ENCODE measurements around the gene SLC13A2. TPM values are rescaled to one million over a fixed set of nuclear protein-coding genes. Genes with fewer than 3 reads are reported as not detected.

SLC13A2 gene
- total RNA-seq, 1 experiment from 2014 or later, result 0.57 TPM

DNA sequence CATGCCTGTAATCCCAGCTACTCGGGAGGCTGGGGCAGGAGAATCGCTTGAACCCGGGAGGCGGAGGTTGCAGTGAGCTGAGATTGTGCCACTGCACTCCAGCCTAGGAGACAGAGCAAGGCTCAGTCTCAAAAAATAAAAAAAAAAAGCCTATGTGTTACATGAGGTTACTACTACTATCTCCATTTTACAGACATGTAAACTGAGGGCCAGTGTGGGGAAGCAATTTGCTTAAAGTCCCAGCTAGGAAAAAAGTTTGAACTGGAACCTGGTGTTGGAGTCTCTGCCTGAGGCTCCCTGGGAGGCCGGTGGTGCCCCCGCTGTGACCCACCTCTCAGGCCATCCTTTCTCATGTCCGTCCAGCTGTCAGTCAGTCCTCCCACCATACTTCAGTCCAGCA is 4.5 kb downstream of the SLC13A2 start:
- no peaks in the 10 kb centered on the region for H3K27me3 Mint-ChIP-seq (ENCODE audit: insufficient read depth, unreplicated experiment)
- H3K9me3 ChIP-seq, result no peaks in the 10 kb centered on the region
- no peaks in the 10 kb centered on the region for H3K9me3 Mint-ChIP-seq (ENCODE audit: unreplicated experiment)
- CTCF ChIA-PET, result no interaction called here
- peaks cover 52% of the 10 kb centered on the region for H3K4me1 Mint-ChIP-seq (ENCODE audit: low read depth, unreplicated experiment)
- H3K4me3 Mint-ChIP-seq (ENCODE audit: unreplicated experiment), result no peak overlapping the region
- peak overlapping the region; percentile 5 for H3K27ac Mint-ChIP-seq (ENCODE audit: unreplicated experiment)
- no peaks in the 10 kb centered on the region for H3K36me3 Mint-ChIP-seq (ENCODE audit: insufficient read depth, unreplicated experiment)
- H3K27me3 ChIP-seq (replicated peaks; ENCODE audit: control insufficient read depth, insufficient read depth, low read length), result no peaks in the 10 kb centered on the region
- intact Hi-C loops (cut with micrococcal nuclease; ENCODE audit: unreplicated experiment), result no loop called here
- DNase-seq, result no peak
- no TSS peak for BruUV-seq (replicated peaks)
- TF ChIP-seq, protein P1, sequence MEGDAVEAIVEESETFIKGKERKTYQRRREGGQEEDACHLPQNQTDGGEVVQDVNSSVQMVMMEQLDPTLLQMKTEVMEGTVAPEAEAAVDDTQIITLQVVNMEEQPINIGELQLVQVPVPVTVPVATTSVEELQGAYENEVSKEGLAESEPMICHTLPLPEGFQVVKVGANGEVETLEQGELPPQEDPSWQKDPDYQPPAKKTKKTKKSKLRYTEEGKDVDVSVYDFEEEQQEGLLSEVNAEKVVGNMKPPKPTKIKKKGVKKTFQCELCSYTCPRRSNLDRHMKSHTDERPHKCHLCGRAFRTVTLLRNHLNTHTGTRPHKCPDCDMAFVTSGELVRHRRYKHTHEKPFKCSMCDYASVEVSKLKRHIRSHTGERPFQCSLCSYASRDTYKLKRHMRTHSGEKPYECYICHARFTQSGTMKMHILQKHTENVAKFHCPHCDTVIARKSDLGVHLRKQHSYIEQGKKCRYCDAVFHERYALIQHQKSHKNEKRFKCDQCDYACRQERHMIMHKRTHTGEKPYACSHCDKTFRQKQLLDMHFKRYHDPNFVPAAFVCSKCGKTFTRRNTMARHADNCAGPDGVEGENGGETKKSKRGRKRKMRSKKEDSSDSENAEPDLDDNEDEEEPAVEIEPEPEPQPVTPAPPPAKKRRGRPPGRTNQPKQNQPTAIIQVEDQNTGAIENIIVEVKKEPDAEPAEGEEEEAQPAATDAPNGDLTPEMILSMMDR (IDR thresholded peaks at IDR 0.05; ENCODE audit: insufficient read depth in 1 of 2, low read depth in 1 of 2, low read length in 1 of 2, severe bottlenecking in 1 of 2, unreplicated experiment in 1 of 2), result no peak
- H3K36me3 ChIP-seq (ENCODE audit: control insufficient read depth, insufficient read depth, low read length), result no peaks in the 10 kb centered on the region
- POLR2A ChIA-PET, result no interaction called here
- H3K4me3 ChIP-seq (ENCODE audit: low read depth, low read length), result no peak overlapping the region
- H3K4me1 ChIP-seq, result peaks cover 65% of the 10 kb centered on the region

DNA sequence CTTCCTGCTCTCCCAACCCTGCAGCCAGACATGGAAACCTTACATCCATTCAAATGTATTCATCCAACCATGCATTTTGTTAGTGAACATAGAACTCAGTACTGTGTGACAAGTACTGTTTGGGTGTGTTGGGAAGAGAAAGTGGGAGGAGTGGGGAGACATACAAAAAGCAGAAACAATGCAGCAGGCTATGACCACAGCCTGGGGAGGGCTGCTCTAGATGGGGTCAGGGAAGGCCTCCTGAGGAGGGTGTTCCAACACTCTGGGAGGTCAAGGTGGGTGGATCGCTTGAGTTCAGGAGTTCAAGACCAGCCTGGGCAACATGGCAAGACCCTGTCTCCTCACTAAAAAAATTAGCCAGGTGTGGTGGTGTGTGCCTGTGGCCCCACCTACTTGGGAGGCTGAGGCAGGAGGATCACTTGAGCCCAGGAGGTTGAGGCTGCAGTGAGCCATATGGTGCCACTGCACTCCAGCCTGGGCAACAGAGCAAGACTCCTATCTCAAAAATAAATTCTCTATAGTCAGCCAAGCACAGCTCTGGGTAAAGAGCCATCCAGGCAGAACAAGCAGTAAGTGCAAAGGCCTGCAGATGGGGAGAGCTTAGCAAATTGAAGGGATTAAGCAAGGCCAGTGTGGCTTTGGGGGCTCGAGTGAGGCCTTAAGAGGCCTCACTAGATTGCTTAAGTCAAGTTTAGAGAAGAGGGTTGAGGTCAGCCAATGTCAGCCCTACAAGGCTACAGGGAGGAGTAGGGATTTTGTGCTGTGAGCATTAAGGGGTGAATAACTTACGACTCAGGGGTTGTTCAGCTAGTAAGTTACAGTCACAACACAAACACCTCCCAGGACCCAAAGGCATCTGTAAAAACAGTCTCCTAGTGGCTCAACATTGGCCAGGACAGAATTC is 5.5 kb downstream of the SLC13A2 start:
- Histone ChIP-seq H3K27me3 (replicated peaks; ENCODE audit: control insufficient read depth, insufficient read depth, low read length) (no peaks in the 10 kb centered on the region), H3K4me3 (ENCODE audit: low read depth, low read length) (no peak overlapping the region), H3K4me1 (peaks cover 55% of the 10 kb centered on the region), H3K36me3 (ENCODE audit: control insufficient read depth, insufficient read depth, low read length) (no peaks in the 10 kb centered on the region), H3K9me3 (no peaks in the 10 kb centered on the region)
- ChIA-PET CTCF (no interaction called here), POLR2A (no interaction called here)
- no peak overlapping the region for H3K4me3 Mint-ChIP-seq (ENCODE audit: unreplicated experiment)
- intact Hi-C loops (cut with micrococcal nuclease; ENCODE audit: unreplicated experiment), result no loop called here
- no TSS peak for BruUV-seq (replicated peaks)
- DNase-seq, result no peak
- H3K36me3 Mint-ChIP-seq (ENCODE audit: insufficient read depth, unreplicated experiment), result no peaks in the 10 kb centered on the region
- H3K4me1 Mint-ChIP-seq (ENCODE audit: low read depth, unreplicated experiment), result peaks cover 48% of the 10 kb centered on the region
- no peaks in the 10 kb centered on the region for H3K27me3 Mint-ChIP-seq (ENCODE audit: insufficient read depth, unreplicated experiment)
- peak overlapping the region; percentile 5 for H3K27ac Mint-ChIP-seq (ENCODE audit: unreplicated experiment)
- TF ChIP-seq, protein P1 (IDR thresholded peaks at IDR 0.05; ENCODE audit: insufficient read depth in 1 of 2, low read depth in 1 of 2, low read length in 1 of 2, severe bottlenecking in 1 of 2, unreplicated experiment in 1 of 2), result no peak
- H3K9me3 Mint-ChIP-seq (ENCODE audit: unreplicated experiment), result no peaks in the 10 kb centered on the region

DNA sequence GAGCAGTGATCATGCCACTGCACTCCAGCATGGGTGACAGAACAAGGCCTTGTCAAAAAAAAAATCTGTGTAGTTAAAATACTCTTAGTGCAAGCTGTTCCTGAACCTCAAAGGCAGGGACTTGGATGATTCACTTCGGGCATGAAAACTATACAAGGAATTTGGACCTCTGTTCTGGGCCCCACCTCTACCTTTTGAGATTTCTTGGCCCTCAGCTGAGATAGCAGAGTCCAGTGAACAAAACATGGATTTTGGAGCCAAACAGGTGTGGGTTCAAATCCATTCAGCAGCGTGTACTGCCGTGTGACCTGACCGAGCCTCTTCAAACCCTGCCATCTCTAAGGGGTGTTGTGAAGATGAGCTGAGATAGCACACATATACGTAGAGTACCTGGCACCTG is 6.8 kb downstream of the SLC13A2 start:
- Mint-ChIP-seq H3K9me3 (ENCODE audit: unreplicated experiment) (no peaks in the 10 kb centered on the region), H3K27ac (ENCODE audit: unreplicated experiment) (peak overlapping the region; percentile 12), H3K27me3 (ENCODE audit: insufficient read depth, unreplicated experiment) (no peaks in the 10 kb centered on the region), H3K36me3 (ENCODE audit: insufficient read depth, unreplicated experiment) (no peaks in the 10 kb centered on the region), H3K4me1 (ENCODE audit: low read depth, unreplicated experiment) (peaks cover 45% of the 10 kb centered on the region), H3K4me3 (ENCODE audit: unreplicated experiment) (no peak overlapping the region)
- H3K36me3 ChIP-seq (ENCODE audit: control insufficient read depth, insufficient read depth, low read length), result no peaks in the 10 kb centered on the region
- TF ChIP-seq, protein P1 (IDR thresholded peaks at IDR 0.05; ENCODE audit: insufficient read depth in 1 of 2, low read depth in 1 of 2, low read length in 1 of 2, severe bottlenecking in 1 of 2, unreplicated experiment in 1 of 2), result no peak
- CTCF ChIA-PET, result interaction anchor here (0.6 to 1.0 kb wide), 2 partner anchors 15 to 26 kb away, joined by 3 to 6 read pairs; no protein-coding TSS in a partner anchor
- POLR2A ChIA-PET, result interaction anchor here (1.0 kb wide), 1 partner anchor 123 kb away, joined by 3 read pairs; the partner anchor contains the start of gene POLDIP2
- H3K9me3 ChIP-seq, result no peaks in the 10 kb centered on the region
- BruUV-seq (replicated peaks), result no TSS peak
- no peaks in the 10 kb centered on the region for H3K27me3 ChIP-seq (replicated peaks; ENCODE audit: control insufficient read depth, insufficient read depth, low read length)
- peaks cover 42% of the 10 kb centered on the region for H3K4me1 ChIP-seq
- no peak overlapping the region for H3K4me3 ChIP-seq (ENCODE audit: low read depth, low read length)
- DNase-seq, result peak in 1 of 2 experiments; percentile 32
- intact Hi-C loops (cut with micrococcal nuclease; ENCODE audit: unreplicated experiment), result no loop called here

Measured in Caco-2 (cell line).